HTERT RPE-1 (cell line): ENCODE measurements around the gene ZNF865.

ENCODE experiments used
- in situ Hi-C: fragments of 300-500 bp; cut with MboI; formaldehyde crosslinking; loops from 4 replicates; pipeline ENCODE4 v1.14.3; 2020; ENCODE audit warnings: low sequenced_read_pairs

ZNF865 gene

DNA sequence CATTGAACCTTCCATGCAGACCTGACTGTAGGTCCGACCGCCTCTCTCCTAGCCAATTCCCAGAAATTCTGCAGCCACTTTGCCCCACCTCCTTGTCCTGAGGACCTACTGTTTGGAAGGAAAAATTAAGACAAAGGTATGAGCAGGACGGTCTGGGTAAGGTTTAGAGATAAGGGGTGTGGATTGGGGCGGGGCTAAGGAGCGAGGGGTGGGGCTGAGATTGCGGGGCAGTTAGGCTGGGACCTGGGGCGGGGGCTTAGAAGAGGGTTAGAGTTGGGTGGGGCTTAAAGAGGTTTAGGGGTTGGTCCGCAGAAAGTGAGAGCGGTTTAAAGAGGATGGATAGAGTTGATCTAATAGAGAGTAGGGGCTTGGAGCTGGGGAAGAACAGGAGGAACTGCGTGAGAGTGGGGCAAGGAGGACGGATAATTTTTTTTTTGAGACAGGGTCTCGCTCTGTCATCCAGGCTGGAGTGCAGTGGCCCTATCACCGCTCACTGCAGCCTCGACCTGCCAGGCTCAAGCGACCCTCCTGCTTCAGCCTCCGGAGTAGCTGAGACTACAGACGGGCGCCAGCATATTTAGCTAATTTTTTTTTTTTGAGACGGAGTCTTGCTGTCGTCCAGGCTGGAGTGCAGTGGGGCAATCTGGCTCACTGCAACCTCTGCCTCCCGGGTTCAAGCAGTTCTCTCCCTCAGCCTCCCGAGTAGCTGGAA is 1.7 kb upstream of the ZNF865 start:
- in situ Hi-C loops: no loop called here

DNA sequence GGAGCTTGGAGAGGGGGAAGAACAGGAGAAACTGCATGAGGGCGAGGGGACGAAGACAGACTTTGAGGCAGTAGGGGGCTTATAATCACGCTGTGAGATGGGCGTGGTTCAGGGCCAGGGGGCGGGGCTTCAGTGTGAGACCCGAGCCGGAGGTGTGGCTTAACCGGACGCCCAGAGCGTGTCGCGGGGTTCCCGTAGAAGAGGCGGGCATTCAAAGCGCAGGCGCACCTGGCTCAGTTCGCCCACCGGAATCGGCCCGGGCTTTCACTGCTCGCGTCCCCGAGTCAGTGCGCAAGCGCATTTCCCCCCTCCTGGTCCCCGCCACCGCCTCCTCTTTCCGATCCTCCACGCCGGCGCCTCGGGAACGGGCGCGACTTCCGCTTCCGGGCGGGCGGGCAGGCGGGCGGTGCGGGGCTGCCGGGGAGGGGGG is 225 bp upstream of the ZNF865 start:
- in situ Hi-C loops: no loop called here

DNA sequence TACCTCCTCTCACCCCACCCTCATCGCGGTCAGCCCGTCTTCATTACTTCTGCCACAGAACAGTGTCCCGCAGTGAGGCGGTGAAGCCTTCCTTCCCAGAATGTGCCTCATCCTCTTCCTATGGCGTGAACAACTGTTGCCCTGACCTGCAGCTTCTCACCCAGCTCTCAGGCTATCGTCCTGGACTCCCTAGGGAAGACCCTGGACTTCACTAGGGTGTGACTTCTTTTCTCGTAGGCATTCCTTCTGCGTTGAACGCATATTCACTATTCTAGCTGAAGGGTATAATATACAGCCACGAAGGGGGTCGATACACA is 982 bp downstream of the ZNF865 start:
- in situ Hi-C loops: no loop called here

DNA sequence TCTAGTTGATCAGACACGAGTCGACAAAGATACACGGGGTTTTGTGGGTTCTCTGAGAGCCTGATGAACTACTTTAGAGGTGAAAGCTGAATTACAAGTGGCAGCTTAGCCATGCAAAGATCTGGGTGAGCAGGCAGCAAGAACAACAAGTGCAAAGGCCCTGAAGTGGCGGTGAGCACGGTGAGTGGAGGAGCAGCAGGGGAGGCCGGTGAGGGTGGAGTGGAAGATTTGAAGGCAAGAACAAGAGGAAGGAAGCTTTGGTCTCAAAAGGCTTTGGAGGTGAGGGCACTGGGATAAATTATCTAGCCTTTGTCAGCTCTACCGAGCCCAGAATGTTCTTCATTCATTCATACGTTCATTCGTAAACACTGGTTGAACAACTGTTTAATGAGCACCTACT is 1.4 kb downstream of the ZNF865 start:
- in situ Hi-C loops: no loop called here

DNA sequence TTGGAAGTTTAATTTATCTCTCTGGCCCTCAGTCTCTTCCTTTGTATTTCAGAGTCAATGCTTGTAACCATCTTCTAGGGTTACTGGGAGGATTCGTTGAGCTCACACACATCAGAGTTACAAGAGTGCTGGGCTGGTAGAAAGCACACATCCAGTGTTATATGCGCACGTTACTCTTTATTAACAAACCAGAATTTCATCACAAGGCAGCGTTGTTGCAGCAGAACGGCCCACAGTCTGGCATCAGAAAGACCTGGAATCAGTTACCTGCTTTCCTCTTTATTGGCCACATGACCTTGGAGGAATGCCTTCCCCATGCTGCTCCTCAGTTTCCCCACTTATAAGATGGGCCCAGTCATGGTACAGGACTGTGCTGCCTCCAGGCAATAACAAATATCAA is 3.9 kb downstream of the ZNF865 start:
- in situ Hi-C loops: no loop called here

DNA sequence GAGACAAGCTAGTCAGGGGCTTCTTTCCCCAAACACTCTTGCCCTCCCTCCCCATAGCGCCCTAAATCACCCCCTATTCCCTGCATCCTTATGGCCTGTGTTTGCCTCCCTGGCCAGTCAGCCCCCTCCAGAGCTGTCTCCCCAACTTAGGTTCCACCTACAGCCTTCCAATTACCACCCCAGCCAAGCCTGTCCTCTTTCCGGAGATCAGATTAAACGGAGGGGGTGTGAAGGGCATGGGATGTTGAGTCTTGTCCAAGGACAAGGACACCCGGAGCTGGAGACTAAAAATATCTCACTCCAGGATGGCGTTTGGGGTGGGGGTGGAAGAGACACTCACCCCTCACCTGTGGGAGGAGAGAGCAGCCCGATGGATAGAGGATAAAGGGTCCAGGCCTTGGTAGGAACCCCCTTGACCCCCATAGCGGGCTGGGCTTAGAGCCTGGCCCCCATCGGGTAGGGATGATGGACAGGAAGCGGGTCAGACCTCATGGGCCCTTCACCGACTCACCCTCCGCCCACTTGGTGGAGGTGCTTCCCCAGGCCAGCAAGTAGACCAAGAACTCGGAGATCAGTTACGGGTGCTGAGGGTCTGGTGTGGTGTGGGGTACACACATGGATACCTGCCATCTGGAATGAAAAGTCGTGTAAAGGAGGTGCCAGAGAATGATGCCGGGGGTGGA is 6.0 kb downstream of the ZNF865 start:
- in situ Hi-C loops: no loop called here

DNA sequence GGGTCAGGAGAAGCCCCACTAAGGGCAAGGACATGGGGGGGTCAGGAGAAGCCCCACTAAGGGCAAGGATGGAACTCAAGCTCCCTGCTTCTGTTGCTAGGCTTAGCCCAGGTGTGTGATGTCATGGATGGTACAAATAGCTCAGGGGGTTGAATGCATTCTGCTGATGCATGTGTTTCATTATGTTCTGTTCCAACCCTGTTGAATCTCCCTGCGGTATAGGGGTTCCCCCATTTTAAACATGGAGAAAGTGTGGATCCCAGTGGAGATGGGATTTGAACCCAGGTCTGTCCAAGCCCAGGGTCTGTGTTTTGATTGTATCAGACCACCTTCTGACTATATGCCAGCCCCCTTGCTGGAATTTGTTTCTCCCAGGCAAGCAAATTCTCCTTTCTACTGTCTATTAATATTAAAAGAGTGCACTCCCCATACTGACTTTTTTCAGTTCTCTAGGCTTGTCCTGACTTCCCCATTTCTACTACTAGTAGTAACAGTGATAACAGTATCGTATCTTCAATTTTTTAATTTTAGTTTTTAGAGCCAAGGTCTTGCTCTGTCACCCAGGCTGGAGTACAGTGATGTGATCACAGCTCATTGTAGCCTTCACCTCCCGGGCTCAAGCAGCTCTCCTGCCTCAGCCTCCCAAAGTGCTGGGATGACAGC is 6.7 kb downstream of the ZNF865 start:
- in situ Hi-C loops: no loop called here

DNA sequence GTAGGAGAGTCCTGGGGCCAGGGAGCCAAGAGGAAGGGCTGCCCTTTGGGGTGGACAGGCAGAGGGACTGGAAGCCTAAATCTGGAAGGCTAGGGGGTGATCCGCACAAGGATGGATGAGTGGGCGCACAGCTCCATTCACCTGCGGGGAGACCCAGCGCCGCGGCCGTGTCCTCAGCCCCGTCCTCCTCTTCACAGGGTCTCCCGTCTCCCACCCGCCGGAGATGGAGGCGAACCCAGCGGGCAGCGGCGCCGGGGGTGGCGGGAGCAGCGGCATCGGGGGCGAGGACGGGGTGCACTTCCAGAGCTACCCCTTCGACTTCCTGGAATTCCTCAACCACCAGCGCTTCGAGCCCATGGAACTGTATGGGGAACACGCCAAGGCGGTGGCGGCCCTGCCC is 7.9 kb downstream of the ZNF865 start:
- in situ Hi-C loops: no loop called here

DNA sequence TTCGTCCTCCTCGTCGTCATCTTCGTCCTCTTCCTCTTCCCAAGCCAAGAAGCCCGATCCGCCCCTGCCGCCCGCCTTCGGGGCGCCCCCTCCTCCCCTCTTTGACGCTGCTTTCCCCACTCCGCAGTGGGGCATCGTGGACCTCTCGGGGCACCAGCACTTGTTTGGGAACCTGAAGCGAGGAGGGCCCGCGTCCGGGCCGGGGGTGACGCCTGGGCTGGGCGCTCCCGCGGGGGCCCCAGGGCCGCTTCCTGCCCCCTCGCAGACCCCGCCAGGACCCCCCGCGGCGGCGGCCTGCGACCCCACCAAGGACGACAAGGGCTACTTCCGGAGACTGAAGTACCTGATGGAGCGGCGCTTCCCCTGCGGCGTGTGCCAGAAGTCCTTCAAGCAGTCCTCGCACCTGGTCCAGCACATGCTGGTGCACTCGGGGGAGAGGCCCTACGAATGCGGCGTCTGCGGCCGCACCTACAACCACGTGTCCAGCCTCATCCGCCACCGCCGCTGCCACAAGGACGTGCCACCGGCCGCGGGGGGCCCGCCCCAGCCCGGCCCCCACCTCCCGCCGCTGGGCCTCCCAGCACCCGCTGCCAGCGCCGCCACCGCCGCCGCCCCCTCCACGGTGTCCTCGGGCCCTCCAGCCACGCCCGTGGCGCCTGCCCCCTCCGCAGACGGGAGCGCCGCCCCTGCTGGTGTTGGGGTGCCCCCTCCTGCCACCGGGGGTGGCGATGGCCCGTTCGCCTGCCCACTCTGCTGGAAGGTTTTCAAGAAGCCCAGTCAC is 8.7 kb downstream of the ZNF865 start:
- in situ Hi-C loops: no loop called here

DNA sequence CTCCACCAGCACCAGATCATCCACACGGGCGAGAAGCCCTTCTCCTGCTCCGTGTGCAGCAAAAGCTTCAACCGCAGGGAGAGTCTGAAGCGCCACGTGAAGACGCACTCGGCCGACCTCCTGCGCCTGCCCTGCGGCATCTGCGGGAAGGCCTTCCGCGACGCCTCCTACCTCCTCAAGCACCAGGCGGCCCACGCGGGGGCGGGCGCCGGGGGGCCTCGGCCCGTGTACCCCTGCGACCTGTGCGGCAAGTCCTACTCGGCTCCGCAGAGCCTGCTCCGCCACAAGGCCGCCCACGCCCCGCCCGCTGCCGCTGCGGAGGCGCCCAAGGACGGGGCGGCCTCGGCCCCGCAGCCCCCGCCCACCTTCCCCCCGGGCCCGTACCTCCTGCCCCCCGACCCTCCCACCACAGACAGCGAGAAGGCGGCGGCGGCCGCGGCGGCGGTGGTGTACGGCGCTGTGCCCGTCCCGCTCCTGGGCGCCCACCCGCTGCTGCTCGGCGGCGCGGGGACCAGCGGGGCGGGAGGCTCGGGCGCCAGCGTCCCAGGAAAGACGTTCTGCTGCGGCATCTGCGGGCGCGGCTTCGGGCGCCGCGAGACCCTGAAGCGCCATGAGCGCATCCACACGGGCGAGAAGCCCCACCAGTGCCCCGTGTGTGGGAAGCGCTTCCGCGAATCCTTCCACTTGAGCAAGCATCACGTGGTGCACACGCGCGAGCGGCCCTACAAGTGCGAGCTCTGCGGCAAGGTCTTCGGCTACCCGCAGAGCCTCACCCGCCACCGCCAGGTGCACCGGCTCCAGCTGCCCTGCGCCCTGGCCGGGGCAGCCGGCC is 9.5 kb downstream of the ZNF865 start:
- in situ Hi-C loops: no loop called here

DNA sequence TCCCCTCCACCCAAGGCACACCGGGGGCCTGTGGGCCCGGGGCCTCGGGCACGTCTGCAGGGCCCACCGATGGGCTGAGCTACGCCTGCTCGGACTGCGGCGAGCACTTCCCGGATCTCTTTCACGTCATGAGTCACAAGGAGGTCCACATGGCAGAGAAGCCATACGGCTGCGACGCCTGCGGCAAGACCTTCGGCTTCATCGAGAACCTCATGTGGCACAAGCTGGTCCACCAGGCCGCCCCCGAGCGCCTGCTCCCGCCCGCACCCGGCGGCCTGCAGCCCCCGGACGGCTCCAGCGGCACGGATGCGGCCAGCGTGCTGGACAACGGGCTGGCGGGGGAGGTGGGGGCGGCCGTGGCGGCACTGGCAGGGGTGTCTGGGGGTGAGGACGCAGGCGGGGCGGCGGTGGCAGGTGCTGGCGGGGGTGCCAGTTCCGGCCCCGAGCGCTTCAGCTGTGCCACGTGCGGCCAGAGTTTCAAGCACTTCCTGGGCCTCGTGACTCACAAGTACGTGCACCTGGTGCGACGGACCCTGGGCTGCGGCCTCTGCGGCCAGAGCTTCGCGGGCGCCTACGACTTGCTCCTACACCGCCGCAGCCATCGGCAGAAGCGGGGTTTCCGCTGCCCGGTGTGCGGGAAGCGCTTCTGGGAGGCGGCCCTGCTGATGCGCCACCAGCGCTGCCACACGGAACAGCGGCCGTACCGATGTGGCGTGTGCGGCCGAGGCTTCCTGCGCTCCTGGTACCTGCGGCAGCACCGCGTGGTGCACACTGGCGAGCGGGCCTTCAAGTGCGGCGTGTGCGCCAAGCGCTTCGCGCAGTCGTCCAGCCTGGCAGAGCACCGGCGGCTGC is 10.3 kb downstream of the ZNF865 start:
- in situ Hi-C loops: no loop called here

DNA sequence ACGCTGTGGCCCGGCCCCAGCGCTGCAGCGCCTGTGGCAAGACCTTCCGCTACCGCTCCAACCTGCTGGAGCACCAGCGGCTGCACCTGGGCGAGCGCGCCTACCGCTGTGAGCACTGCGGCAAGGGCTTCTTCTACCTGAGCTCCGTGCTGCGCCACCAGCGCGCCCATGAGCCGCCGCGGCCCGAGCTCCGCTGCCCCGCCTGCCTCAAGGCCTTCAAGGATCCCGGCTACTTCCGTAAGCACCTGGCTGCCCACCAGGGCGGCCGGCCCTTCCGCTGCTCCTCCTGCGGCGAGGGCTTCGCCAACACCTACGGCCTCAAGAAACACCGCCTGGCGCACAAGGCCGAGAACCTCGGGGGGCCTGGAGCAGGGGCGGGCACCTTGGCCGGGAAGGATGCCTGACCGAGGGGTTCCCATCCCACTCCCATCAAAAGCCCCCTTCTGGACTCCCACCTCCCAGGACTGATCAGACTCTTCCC is 11.0 kb downstream of the ZNF865 start:
- in situ Hi-C loops: no loop called here

DNA sequence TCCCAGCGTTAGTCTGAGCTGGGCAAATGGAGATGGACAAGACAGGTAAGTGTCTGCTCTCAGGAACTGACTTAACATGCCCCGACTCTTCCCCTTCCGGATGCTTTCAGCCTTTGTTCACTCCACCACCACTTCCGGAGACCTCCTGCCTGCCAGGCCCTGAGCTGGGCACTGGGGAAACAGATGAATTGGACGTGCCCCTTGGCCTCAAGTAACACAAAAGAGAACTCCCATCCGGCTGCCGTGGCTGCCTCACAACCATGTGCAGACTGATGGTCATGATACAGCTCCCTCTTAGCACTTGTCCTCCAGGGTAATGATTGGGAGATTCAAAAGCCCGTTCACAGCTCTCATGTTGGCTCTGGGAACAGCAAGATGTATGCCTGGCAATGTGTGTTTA is 12.0 kb downstream of the ZNF865 start:
- in situ Hi-C loops: no loop called here

DNA sequence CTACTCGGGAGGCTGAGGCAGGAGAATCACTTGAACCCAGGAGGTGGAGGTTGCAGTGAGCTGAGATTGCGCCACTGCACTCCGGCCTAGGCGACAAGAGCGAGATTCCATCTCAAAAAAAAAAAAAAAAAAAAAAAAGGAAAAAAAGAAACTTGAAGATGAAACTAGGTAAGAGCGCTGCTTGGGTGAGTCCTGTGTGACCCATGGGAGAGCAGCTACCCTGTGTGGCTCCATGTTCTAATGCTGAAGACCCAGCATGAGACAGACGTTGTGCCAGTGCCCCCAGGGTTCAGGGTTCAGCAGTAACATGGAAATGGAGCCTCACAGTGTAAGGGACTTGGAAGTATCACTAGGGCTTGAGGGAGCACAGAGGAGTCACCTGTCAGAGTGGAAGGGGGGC is 13.0 kb downstream of the ZNF865 start:
- in situ Hi-C loops: no loop called here

DNA sequence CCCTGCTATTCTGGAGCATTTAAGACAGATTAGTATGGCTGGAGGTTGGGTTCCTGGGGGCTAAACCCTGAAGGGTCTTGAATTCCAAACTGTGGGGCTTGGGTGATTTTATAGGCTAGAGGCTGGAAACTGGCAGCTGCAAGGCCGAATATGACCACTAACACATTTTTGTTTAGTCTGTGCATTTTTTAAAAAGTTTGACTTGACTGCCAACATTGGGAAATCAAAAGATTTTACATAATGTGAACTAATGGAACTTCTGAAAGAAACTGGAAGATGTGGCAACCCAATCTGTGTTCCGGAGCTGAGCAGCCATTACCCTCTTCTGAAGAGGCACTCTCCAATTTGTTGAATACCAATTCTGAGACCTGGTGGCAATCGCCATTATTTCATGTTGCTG is 13.8 kb downstream of the ZNF865 start:
- in situ Hi-C loops: no loop called here

DNA sequence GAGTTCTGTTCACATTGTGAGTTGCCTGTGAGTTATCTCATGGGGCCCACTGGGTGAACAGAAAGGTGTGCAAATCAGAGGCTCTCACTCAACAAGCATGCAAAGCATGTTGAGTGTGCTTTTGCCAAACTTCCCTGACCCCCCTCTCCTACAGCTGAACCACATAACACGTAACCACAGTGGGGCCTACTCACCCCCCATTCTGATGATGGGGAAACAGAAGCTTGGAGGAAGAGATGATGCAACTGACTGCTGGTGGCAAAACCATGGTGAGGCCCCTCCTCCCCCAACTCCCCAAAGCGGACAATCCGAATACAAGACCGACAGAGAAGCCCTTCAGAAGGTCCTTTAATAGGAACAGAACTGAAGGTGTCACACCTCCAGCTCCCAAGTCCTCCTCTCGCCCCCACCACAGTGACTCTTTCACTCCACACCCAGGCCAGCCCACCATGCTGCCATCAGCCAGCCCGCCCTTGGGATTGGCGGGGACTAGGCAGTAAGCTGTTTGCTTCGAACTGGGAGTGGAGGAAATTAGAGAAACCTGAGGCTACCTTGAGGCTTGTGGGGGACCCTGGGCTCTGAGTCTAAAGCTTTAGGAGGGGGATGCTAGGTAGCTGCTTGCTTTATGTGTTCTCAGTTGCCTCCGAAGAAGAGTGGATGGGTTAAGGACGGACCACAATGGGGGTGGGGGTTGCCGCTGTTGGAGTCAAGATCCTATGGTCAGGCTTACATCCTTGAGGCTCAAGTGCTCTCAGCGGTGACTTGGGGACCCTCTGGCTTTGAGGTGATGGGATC is 15.2 kb downstream of the ZNF865 start:
- in situ Hi-C loops: no loop called here

DNA sequence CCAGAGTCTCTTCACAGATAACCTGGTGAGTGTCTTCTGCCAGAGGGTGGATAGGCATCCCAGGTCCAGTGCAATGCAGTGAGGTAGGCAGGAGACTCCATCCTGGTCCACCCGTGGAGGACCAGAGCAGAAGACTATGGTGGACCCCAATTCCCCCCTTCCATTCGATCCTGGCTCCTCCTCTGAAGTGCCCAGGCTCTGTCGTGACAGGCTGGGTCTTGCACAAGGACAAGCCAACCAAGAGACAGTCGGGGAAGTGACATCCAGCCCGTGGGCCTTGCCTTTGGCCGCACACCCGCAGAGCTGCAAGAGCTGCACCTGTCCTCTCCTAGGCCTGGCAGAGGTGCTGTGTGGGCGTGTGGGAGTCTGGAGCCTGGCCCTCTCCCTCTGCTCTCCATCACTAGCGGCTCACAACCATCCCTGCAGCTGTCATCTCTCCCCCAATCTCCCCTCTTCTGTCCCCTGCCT is 15.8 kb downstream of the ZNF865 start:
- in situ Hi-C loops: no loop called here

DNA sequence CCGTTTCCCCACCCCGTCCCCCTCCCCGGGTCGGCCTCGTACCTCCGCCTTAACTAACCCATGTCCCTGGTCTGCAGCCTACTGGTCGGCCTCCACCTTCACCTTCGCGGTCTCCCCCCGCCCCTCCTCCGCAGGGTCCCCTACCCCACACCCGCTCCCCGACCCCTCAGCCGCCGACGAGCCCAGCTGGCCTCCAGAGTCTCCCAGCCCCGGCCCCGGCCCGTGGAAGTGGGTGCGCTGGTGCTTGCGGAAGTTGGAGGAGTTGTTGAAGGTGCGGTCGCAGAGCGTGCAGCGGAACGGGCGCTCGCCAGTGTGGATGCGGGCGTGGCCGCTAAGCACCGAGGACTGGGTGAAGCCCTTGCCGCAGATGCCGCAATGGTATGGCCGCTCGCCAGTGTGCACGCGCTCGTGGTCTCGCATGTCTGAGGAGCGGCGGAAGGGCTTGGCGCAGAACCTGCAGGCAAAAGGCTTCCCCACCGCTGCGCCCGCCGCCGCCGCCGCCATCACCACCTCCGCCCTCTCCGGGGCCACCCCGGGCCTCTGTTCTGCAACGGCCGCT is 16.3 kb downstream of the ZNF865 start:
- in situ Hi-C loops: no loop called here
